Breast epithelium (tissue), 4 donors: ENCODE measurements around the gene WNT3. TPM values are rescaled to one million over a fixed set of nuclear protein-coding genes. Genes with fewer than 3 reads are reported as not detected.
A peak's percentile ranks its signal among the peaks of the same experiment; 100 is the strongest.

Source experiments
- DNase-seq, 2 donors: peaks; one replicate each; pipeline ENCODE4 v3.0.0-alpha.2; 2019; ENCODE audit warnings: low spot score in 2 of 2
- H3K27ac ChIP-seq, 2 donors: fragments of 200-600 bp; sonication (generic) in 1 of 2; one replicate each; pipeline ENCODE4 v1.5.1; 2016 to 2019; ENCODE audit warnings: mild to moderate bottlenecking in 1 of 2
- H3K27me3 ChIP-seq, 2 donors: fragments of 200-600 bp; sonication (generic) in 1 of 2; one replicate each; pipeline versions ENCODE4 v1.5.1 to v1.6.0; 2017 to 2019; ENCODE audit warnings: control low read depth in 1 of 2, mild to moderate bottlenecking in 1 of 2
- H3K36me3 ChIP-seq: fragments of 200-600 bp; one replicate; pipeline ENCODE4 v1.5.1; 2019
- H3K4me1 ChIP-seq, 2 donors: fragments of 200-600 bp; sonication (generic); one replicate each; pipeline ENCODE4 v1.5.1; 2016 to 2019; ENCODE audit warnings: control low read depth in 1 of 2
- H3K4me3 ChIP-seq, 3 donors: fragments of 200-600 bp; sonication (generic); 1 replicate in 2 of 3; 2 replicates in 1 of 3; pipeline ENCODE4 v1.5.1; 2016 to 2019; ENCODE audit warnings: mild to moderate bottlenecking in 3 of 3, moderate library complexity in 2 of 3
- H3K9me3 ChIP-seq, 2 donors: fragments of 200-600 bp; sonication (generic) in 1 of 2; one replicate each; pipeline ENCODE4 v1.5.1; 2016 to 2019; ENCODE audit warnings: control low read depth in 1 of 2
- POLR2A ChIP-seq: fragments of 450-650 bp; IDR thresholded peaks from one replicate; pipeline ENCODE4 v1.6.1; 2016; ENCODE audit warnings: antibody characterized with exemption, mild to moderate bottlenecking, moderate library complexity
- POLR2AphosphoS5 ChIP-seq, 3 donors: sonication (generic); formaldehyde crosslinking; IDR thresholded peaks; one replicate each; pipeline ENCODE4 v1.6.1; 2017; ENCODE audit warnings: antibody characterized with exemption in 3 of 3
- intact Hi-C: fragments of 100-400 bp; cut with DNase I; formaldehyde crosslinking; loops from one replicate; pipeline ENCODE4 v1.15.1; 2023; ENCODE audit warnings: low total_unique reads
- total RNA-seq, 3 donors: library from RNA; depleted of rRNA; stranded (reverse); fragments of >200 nt; gene quantifications; one replicate each; pipeline ENCODE4 v1.1.0, GENCODE V29; 2016
- TF ChIP-seq, protein P1 (sequence below), 3 donors: fragments of 450-650 bp; IDR thresholded peaks; one replicate each; pipeline ENCODE4 v1.5.1; 2016 to 2017; ENCODE audit warnings: antibody characterized with exemption in 3 of 3, mild to moderate bottlenecking in 3 of 3, moderate library complexity in 3 of 3

WNT3 gene
- total RNA-seq, 3 donors from 2014 or later: 0.48 to 2.9 (median 1.6) TPM

DNA sequence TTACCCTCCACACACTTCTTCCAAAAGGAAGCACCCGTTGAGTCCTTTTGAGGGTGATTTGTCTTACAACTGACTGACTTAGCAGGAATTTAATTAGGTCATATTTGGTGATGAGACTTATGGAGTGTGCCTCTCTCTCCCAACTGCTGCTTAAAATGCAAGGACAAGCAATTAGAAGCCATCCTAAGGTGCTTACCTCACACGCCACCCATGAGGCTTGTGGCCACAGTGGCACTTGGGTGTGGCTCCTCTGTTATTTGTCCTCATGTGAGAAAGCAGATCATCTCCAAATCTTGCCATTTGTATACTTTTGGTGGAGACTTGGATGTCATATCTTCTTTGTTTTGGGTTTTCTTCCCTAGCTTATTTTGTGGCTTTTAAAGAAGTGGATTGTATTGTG lies 61.6 kb downstream of the WNT3 start:
- Histone ChIP-seq H3K36me3 (peaks cover 7% of the 10 kb centered on the region), H3K27me3 (no peaks in the 10 kb centered on the region), H3K9me3 (no peaks in the 10 kb centered on the region), H3K27ac (no peak overlapping the region), H3K4me3 (no peak overlapping the region), H3K4me1 (no peaks in the 10 kb centered on the region)
- TF ChIP-seq POLR2A: no peak
- TF ChIP-seq, protein P1, sequence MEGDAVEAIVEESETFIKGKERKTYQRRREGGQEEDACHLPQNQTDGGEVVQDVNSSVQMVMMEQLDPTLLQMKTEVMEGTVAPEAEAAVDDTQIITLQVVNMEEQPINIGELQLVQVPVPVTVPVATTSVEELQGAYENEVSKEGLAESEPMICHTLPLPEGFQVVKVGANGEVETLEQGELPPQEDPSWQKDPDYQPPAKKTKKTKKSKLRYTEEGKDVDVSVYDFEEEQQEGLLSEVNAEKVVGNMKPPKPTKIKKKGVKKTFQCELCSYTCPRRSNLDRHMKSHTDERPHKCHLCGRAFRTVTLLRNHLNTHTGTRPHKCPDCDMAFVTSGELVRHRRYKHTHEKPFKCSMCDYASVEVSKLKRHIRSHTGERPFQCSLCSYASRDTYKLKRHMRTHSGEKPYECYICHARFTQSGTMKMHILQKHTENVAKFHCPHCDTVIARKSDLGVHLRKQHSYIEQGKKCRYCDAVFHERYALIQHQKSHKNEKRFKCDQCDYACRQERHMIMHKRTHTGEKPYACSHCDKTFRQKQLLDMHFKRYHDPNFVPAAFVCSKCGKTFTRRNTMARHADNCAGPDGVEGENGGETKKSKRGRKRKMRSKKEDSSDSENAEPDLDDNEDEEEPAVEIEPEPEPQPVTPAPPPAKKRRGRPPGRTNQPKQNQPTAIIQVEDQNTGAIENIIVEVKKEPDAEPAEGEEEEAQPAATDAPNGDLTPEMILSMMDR (IDR thresholded peaks at IDR 0.05): no peak
- no peak for TF ChIP-seq POLR2AphosphoS5 (IDR thresholded peaks at IDR 0.05)
- intact Hi-C loops: no loop called here
- DNase-seq: no peak

- DNase-seq: no peak
- TF ChIP-seq POLR2AphosphoS5 (IDR thresholded peaks at IDR 0.05): no peak
- TF ChIP-seq, protein P1 (IDR thresholded peaks at IDR 0.05): no peak
- no peak for TF ChIP-seq POLR2A
- Histone ChIP-seq H3K27ac (no peak overlapping the region), H3K4me3 (no peak overlapping the region), H3K36me3 (peaks cover 7% of the 10 kb centered on the region), H3K9me3 (no peaks in the 10 kb centered on the region), H3K27me3 (no peaks in the 10 kb centered on the region), H3K4me1 (no peaks in the 10 kb centered on the region)
- intact Hi-C loops: no loop called here
Measured at GRCh38 chr17:46756081-46756735, 62.3 kb downstream of the WNT3 start.

GRCh38 chr17:46753776-46754175 lies 64.7 kb downstream of the WNT3 start:
- no peak for DNase-seq
- intact Hi-C loops: no loop called here
- no peaks in the 10 kb centered on the region for H3K9me3 ChIP-seq
- H3K27me3 ChIP-seq: no peaks in the 10 kb centered on the region
- H3K36me3 ChIP-seq: peaks cover 7% of the 10 kb centered on the region
- no peak overlapping the region for H3K4me3 ChIP-seq
- H3K4me1 ChIP-seq: no peaks in the 10 kb centered on the region
- no peak for TF ChIP-seq POLR2AphosphoS5 (IDR thresholded peaks at IDR 0.05)
- TF ChIP-seq POLR2A: no peak
- TF ChIP-seq, protein P1 (IDR thresholded peaks at IDR 0.05): no peak
- no peak overlapping the region for H3K27ac ChIP-seq

DNA sequence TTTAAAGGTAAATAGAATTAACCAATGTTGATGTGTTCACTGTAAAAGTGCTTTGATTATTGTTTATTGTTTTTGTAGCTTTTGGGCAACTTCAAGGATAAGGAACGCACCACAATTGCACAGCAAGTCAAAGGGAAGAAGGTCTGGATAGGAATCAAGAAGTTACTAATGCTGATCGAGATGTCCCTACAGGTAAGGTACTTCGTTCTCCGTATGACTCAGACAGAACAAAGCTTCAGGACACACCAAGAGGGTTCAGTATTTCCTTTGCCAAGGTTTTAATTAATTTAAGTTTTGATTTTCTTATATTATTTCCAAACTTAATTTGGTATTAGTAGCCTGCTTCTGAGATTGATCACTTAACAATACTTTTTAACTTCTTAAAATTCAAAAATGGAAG lies 67.1 kb downstream of the WNT3 start:
- no peaks in the 10 kb centered on the region for H3K4me1 ChIP-seq
- no peaks in the 10 kb centered on the region for H3K27me3 ChIP-seq
- H3K4me3 ChIP-seq: no peak overlapping the region
- intact Hi-C loops: no loop called here
- no peak for DNase-seq
- no peaks in the 10 kb centered on the region for H3K9me3 ChIP-seq
- no peak overlapping the region for H3K27ac ChIP-seq
- peaks cover 7% of the 10 kb centered on the region for H3K36me3 ChIP-seq
- TF ChIP-seq POLR2A (no peak), POLR2AphosphoS5 (IDR thresholded peaks at IDR 0.05) (no peak)

GRCh38 chr17:46745376-46745775 lies 73.1 kb downstream of the WNT3 start:
- no peaks in the 10 kb centered on the region for H3K9me3 ChIP-seq
- intact Hi-C loops: loop anchor here (10.0 kb wide), 1 partner anchor 1611 kb away; the partner anchor contains the start of genes ACBD4 and PLCD3
- H3K27me3 ChIP-seq: no peaks in the 10 kb centered on the region
- H3K36me3 ChIP-seq: no peaks in the 10 kb centered on the region
- no peaks in the 10 kb centered on the region for H3K4me1 ChIP-seq
- TF ChIP-seq POLR2A (no peak), POLR2AphosphoS5 (IDR thresholded peaks at IDR 0.05) (no peak)
- TF ChIP-seq, protein P1 (IDR thresholded peaks at IDR 0.05): no peak
- H3K27ac ChIP-seq: peak overlapping the region; percentile 1 to 36
- DNase-seq: no peak
- no peak overlapping the region for H3K4me3 ChIP-seq
